ENCODE data around the gene SUN3.

The SUN3 gene

DNA sequence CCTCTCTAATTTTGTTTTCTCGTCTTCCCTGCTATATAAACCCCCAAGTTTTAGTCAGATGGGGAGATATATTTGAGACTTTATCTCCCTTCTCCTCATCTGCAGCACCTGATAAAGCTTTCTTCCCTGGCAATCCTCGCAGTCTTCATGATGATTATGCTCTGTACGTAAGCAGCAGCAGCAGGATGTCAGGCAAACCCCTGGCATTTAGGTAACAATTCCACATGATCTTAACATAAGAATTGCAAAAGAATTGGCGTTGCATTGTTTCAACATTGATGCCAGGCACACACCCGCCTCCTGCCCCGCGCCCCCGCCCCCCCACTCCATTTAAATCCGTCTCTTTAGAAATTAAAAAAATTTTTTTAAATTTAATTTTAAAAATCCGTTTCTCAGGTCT is 86.8 kb downstream of the SUN3 start:
- DNase-seq: no peak

GRCh38 chr7:47941136-47941844 is 87.6 kb downstream of the SUN3 start:
- peak; percentile 88 for DNase-seq

- peak; percentile 55 for DNase-seq
Observed at GRCh38 chr7:47940088-47941013, 88.6 kb downstream of the SUN3 start.

GRCh38 chr7:47939425-47940036 is 89.4 kb downstream of the SUN3 start:
- DNase-seq: no peak

DNA sequence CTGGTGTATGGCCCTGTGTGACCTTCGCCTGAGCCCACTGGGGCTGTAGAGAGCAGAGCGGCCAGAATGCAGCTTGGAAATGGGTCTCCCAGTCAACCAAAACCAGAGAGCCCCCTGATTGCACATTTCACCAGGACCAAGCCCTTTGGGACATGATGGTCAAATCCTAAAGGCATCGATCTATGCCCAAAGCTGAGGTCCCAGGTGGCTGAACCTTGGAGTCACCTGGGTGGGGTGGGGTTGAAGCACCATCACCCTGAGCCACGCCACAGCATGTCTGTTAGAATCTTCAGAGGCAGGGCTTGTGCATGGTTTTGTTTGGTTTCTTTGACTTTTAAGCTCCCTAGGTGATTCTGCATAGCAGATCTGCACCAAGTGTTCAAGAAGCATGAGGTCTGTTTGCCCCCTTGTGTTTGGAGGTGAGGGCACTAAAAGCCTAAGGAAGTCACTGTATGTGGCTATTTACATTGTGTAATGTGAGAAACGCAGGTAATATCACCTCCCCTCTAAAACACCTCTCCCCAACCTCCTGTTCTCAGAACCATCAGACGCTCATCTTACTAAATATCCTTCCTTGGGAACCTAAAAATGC is 90.2 kb downstream of the SUN3 start:
- no peak for DNase-seq

DNA sequence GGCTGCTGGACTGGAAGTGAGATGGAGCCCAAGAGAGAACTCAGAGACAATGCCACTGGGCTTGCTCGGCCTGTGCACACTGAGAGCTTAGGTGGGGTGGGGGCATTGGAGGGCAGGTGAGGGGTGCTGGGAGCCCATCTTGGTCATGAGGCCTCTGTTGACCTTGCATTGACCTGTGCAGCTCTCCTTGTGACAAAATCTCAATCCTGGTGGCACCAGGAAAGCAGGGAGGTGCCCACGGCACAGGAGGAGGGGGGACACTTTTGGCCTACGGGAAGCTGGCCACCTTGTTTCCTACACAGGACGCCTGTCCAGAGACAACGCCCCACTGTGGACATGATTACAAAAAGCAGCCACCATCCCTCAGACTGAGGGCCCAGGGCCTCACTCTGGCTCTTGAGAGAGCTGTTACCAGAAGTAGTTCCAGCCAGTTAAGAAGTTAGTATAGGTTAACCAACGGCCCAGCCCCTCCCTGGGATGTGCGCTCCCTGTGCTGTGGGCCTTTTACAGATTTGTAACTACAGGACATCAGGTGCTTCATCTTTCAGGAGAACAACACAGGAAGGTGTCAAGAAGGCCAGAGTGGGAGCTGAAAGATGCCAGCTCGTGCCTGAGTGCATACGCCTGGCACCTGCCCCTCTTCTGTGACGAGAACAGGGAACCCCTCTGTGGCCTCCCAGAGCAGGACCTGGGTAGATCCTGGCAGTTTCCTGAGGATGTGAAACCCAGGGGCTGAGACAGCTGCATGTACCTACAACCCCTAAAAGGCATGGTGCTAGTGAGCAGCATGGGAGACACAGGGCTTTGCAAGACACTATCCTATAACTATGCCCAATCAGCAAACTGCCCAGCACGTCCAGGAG is 91.0 kb downstream of the SUN3 start:
- DNase-seq: no peak
